KOPT-K1 (cell line): ENCODE results near the gene TMEM178B.
"Not testable (repeated sequence)": the region's sequence is repeated elsewhere in the genome, so short reads cannot be mapped to it uniquely, and the experiment has no call there.

Experiments
- H3K27ac ChIP-seq: fragments of 200-600 bp; sonication (generic); 2 replicates; pipeline ENCODE4 v1.5.1; 2016; ENCODE audit warnings: antibody characterized with exemption, mild to moderate bottlenecking, low read depth, low read length; ENCODE audit not compliant: poor library complexity, severe bottlenecking
- H3K36me3 ChIP-seq: fragments of 200-600 bp; sonication (generic); 2 replicates; pipeline ENCODE4 v1.5.1; 2017; ENCODE audit warnings: antibody characterized with exemption, mild to moderate bottlenecking, low read length, moderate library complexity; ENCODE audit not compliant: insufficient read depth
- H3K9me3 ChIP-seq: fragments of 200-600 bp; sonication (generic); 2 replicates; pipeline ENCODE4 v1.5.1; 2017; ENCODE audit warnings: antibody characterized with exemption, low read length, mild to moderate bottlenecking; ENCODE audit not compliant: insufficient read depth, poor library complexity, severe bottlenecking

TMEM178B gene

DNA sequence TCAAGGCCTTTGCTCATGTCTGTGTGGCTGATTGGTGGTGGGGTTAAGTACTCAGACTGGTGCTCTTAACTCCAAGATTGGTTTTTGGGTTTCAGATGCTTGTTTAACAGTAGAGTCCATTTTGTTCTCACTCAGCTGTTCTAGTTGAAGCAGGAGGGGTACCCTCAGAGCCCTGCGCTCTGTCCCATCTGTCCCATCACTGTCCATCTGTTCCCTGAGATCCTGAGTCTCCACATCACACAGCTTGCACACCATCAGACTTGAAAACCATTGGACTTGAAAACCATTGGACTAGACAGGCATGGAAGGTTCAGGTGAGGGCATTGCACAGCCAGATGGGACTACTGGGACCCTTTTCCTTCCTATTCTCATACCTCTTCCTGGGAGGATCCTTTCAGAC lies 39.3 kb downstream of the TMEM178B start:
- Histone ChIP-seq H3K9me3 (peaks cover 7% of the 10 kb centered on the region), H3K27ac (no peak overlapping the region), H3K36me3 (no peaks in the 10 kb centered on the region)

GRCh38 chr7:141114029-141114664 lies 40.3 kb downstream of the TMEM178B start:
- no peaks in the 10 kb centered on the region for H3K36me3 ChIP-seq
- H3K9me3 ChIP-seq: no peaks in the 10 kb centered on the region
- no peak overlapping the region for H3K27ac ChIP-seq

DNA sequence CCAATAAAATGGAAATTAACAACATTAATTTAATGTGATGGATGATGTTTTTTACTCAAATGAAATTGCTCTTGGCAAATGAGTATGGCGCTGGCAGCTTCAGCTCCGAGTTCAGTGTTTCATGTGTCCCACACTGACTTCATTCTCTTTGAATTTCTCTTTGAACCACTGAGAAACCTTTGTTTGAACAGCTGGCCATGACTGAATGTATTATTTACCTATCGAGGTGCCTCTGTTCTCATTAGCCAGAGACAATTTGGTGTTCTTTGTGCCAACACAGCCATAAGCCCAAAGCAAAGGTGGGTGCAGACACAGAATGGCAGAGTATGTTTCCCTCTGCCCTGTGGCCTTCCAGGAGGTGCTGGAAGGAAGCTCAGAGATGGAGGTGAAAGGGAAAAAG lies 42.1 kb downstream of the TMEM178B start:
- H3K36me3 ChIP-seq: no peaks in the 10 kb centered on the region
- H3K27ac ChIP-seq: no peak overlapping the region
- H3K9me3 ChIP-seq: no peaks in the 10 kb centered on the region

- H3K9me3 ChIP-seq, H3K27ac ChIP-seq, H3K36me3 ChIP-seq: not testable (repeated sequence)
Measured at GRCh38 chr7:141116661-141117060, 42.8 kb downstream of the TMEM178B start.

DNA sequence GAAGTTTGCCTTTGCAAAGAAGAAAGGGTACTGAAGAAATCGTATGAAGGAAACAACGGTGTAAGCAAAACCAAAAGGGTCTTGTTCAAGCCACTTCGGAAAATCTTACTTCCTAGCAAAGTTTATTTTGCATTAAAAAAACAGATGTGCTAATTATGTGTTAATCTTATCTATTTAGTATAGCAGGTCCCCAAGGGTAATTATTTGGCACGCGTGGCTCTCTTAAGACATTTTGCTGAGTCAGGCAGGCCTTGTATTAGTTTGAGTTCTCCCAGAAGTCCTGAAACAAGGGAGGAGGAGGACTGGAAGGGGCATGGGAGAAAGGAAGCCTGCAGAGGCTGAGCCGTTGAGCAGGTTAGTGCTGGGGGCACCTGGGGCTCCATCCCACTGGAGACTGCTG lies 44.9 kb downstream of the TMEM178B start:
- Histone ChIP-seq H3K9me3 (no peaks in the 10 kb centered on the region), H3K27ac (no peak overlapping the region), H3K36me3 (no peaks in the 10 kb centered on the region)

DNA sequence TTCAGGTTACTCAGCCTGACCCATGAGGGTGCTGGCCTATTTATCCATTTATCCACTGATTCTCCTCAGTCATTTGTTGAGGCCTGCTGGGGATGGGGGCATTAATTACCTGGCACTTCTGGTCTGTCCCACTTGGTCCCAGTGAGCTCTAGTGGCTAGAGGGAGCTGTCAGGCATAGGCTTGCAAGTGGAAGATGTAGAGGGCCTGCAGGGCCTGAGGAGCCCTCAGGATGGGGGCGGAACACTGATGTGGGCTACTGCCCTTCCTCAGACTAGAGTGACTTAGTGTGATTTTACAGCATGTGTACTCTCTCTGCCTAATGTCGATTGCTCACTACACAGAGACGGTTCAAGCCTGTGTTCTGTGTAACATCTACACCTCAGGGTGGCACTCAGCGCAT lies 45.3 kb downstream of the TMEM178B start:
- Histone ChIP-seq H3K36me3 (no peaks in the 10 kb centered on the region), H3K9me3 (no peaks in the 10 kb centered on the region)

GRCh38 chr7:141122736-141123135 lies 48.9 kb downstream of the TMEM178B start:
- Histone ChIP-seq H3K36me3 (no peaks in the 10 kb centered on the region), H3K9me3 (no peaks in the 10 kb centered on the region), H3K27ac (no peak overlapping the region)

More for the DNA sequence above, 45.3 kb downstream of the TMEM178B start:
- H3K27ac ChIP-seq: no peak overlapping the region

DNA sequence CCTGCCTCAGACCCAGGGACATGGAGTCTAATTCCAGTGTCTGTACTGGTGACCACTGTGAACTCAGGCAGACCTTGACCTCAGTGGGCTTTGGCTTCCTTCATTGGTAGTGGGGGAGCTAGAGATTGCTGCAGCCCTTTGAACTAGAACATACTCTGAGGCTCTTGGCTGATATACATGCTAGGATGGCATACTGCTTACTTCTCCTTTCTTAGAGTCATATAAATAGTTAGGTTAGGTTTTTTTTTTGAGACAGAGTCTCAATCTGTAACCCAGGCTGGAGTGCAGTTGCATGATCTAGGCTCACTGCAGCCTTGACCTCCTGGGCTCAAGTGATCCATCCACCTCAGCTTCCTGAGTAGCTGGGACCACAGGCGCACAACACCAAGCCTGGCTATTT lies 49.7 kb downstream of the TMEM178B start:
- no peaks in the 10 kb centered on the region for H3K36me3 ChIP-seq
- H3K9me3 ChIP-seq: no peaks in the 10 kb centered on the region
- H3K27ac ChIP-seq: no peak overlapping the region

DNA sequence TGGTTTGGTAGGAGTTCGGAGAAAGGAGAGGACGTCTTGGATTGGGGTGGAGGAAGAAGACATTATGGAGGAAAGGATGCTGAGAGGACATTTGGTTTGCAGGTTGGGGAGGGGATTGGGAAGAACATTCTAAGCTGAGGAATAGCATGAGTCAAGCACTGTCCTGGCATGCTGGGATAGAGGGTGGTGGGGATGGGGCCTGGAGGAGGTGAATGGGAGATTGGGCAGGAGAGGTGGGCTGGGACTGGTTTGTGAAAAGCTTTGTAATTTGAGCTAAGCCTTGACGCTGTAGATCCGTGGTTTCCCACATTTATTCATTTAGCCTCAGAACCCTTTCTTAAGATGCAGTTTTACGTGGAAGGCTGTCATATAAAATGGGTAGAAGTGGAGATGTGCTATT lies 52.2 kb downstream of the TMEM178B start:
- H3K27ac ChIP-seq: no peak overlapping the region
- H3K36me3 ChIP-seq: no peaks in the 10 kb centered on the region
- no peaks in the 10 kb centered on the region for H3K9me3 ChIP-seq

DNA sequence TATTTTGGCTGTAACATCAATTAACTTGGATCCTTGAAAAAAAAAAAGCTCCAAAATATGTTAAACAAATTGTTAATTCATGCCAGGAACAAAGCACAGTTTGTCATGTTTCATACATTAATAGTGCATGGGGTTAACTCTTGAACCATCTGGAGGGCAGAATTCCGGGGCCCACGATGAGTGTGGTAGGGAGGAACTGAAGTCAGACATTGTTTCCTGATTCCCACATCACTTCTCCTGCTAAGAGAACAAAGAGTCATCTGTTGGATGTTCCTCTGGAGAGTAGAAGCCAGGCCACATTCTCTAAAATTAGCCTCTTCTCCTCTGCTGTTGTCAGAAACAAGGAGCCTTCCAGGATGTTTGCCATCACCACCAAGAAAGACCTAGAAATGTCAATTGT lies 54.6 kb downstream of the TMEM178B start:
- Histone ChIP-seq H3K9me3 (peaks cover 4% of the 10 kb centered on the region), H3K27ac (no peak overlapping the region), H3K36me3 (no peaks in the 10 kb centered on the region)

DNA sequence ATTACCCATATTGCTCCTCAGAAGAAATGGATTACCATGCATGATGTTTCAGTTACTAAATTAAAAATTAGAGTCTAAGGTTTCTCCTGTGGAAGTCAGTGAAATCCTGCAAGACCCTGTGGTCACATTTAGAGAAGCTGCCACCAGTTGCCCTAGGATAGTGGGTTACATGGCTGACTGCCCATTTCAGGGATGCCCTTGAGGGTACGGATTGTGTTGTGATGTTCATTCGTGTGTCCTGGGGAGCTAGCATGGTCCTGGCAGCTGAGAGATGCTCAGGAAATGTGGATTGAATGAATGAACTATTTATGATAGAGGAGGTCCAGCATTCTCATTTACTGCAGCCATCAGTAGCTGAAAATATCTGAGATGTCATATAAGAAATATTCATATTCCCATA lies 55.1 kb downstream of the TMEM178B start:
- Histone ChIP-seq H3K27ac (no peak overlapping the region), H3K36me3 (no peaks in the 10 kb centered on the region), H3K9me3 (peaks cover 4% of the 10 kb centered on the region)

DNA sequence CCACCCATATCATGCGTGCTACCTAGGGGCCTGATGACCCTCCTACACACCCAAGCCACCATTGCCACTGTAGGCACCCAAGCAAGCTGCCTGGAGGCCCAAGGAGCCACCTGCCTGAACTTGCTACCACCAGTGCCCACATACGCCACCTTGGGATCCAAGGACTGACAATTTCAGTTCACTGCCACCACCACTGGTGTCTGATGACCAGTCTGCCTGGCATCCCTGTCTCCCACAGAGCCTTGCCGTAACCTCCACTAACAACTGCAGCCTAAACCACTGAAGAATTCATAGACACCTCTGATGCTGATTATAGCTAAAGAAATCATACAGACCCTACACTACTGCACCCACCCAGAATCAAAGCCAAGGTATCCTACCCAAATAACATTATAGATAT lies 58.8 kb downstream of the TMEM178B start:
- H3K27ac ChIP-seq: no peak overlapping the region
- H3K9me3 ChIP-seq: peaks cover 4% of the 10 kb centered on the region
- no peaks in the 10 kb centered on the region for H3K36me3 ChIP-seq

GRCh38 chr7:141133646-141134045 lies 59.8 kb downstream of the TMEM178B start:
- H3K9me3 ChIP-seq: peaks cover 4% of the 10 kb centered on the region
- H3K27ac ChIP-seq: no peak overlapping the region
- H3K36me3 ChIP-seq: no peaks in the 10 kb centered on the region

DNA sequence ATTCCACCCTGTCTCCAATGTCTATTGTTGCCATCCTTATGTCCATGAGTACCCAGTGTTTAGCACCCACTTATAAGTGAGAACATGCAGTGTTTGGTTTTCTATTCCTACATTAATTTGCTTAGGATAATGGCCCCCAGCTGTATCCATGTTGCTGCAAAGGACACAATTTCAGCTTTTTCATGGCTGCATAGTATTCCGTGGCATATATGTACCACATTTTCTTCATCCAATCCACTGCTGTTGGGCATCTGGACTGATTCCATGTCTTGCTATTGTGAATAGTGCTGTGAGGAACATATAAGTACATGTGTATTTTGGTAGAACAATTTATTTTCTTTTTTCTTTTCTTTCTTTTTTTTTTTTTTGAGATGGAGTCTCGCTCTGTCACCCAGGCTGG lies 68.2 kb downstream of the TMEM178B start:
- H3K9me3 ChIP-seq: peaks cover 4% of the 10 kb centered on the region
- H3K27ac ChIP-seq: no peak overlapping the region
- H3K36me3 ChIP-seq: no peaks in the 10 kb centered on the region

- Histone ChIP-seq H3K36me3 (no peaks in the 10 kb centered on the region), H3K27ac (no peak overlapping the region), H3K9me3 (peaks cover 4% of the 10 kb centered on the region)
Measured at GRCh38 chr7:141144921-141145629, 71.2 kb downstream of the TMEM178B start.

GRCh38 chr7:141145630-141145982 lies 71.7 kb downstream of the TMEM178B start:
- no peaks in the 10 kb centered on the region for H3K36me3 ChIP-seq
- no peak overlapping the region for H3K27ac ChIP-seq
- peaks cover 4% of the 10 kb centered on the region for H3K9me3 ChIP-seq
